T-helper 1 cell treated with Interleukin-12 subunit alpha and Interleukin-12 subunit beta and Interleukin-4 antibody, amounts not matched to agents 30 ng/mL and 1 ng/mL, for 36 hours (primary cell): Measurements from ENCODE around the gene KCNK15. TPM values are rescaled to one million over a fixed set of nuclear protein-coding genes. Genes with fewer than 3 reads are reported as not detected.

Experiments
- intact Hi-C: fragments of 100-400 bp; cut with micrococcal nuclease; formaldehyde crosslinking; loops from one replicate; pipeline ENCODE4 v1.15.1; 2024
- total RNA-seq: library from RNA; stranded (reverse); gene quantifications from 2 replicates; pipeline ENCODE4 v1.2.3, GENCODE V29; 2022

The KCNK15 gene
- total RNA-seq, 1 donor from 2014 or later, result 0.25 TPM

- intact Hi-C loops, result loop anchor here (5.0 to 10.0 kb wide), 6 partner anchors 152 to 1278 kb away; partner anchors contain the start of genes DNTTIP1, FITM2, IFT52 and SRSF6
These were observed 10.7 kb upstream of the KCNK15 start for GRCh38 chr20:44734938-44735337.

DNA sequence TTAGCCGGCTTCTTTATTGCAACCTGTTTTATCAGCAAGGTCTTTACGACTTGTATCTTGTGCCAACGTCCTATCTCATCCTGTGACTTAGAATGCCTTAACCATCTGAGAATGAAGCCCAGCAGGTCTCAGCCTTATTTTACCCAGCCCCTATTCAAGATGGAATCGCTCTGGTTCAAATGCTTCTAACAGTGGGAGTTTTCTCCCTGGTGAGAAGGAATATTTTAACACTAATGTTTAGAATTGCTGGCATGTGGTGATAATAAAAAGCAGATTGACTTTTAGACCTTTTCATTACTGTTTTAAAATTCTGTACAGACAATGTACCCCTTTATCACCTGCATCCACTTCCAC, 9.9 kb upstream of the KCNK15 start:
- intact Hi-C loops, result loop anchor here (1.0 to 10.0 kb wide), 9 partner anchors 152 to 1278 kb away; partner anchors contain the start of genes DNTTIP1, FITM2, IFT52 and MYBL2

DNA sequence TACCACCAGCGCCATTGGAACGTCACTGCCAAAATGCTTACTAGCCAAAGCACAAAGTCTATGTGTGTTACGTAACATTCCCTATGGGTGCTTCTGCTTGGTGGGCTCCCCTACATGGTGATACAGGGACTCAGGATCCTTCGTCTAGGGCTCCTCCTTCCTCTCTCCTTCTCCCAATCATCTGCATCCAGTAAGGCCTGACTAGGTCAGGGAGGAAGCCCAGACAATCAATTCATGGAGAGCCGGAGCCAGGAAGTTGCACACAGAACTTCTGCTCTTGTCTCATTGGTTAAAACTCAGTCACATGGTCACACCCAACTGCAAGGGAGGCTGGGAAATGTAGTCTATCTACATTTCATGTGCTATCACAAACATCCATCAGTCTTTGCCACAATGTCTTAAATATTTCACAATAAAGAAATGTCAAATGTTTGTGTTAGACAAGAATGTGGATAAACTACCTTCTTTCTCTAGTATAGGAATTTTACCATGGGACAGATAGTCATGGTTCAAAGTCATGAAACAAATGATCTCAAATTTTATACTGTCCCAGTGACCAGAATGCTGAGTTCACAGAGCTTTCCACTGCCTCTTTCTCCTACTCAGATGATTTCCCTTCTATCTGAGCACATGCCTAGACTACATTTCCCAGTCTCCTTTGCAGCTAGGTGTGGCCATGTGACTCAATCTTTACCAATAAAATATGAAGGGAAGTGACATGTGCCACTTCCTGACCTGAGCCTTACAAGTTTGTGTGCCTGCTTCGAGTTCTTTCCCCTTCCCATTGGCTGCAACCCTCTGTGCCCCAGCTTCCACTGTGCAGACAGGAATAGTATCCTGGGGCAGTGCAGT, 9.3 kb upstream of the KCNK15 start:
- intact Hi-C loops, result loop anchor here (1.0 to 10.0 kb wide), 9 partner anchors 151 to 1279 kb away; partner anchors contain the start of genes DNTTIP1, FITM2, IFT52 and MYBL2

GRCh38 chr20:44737116-44737515, 8.5 kb upstream of the KCNK15 start:
- intact Hi-C loops, result loop anchor here (2.0 to 10.0 kb wide), 7 partner anchors 150 to 1280 kb away; partner anchors contain the start of genes DNTTIP1, FITM2, IFT52 and MYBL2

DNA sequence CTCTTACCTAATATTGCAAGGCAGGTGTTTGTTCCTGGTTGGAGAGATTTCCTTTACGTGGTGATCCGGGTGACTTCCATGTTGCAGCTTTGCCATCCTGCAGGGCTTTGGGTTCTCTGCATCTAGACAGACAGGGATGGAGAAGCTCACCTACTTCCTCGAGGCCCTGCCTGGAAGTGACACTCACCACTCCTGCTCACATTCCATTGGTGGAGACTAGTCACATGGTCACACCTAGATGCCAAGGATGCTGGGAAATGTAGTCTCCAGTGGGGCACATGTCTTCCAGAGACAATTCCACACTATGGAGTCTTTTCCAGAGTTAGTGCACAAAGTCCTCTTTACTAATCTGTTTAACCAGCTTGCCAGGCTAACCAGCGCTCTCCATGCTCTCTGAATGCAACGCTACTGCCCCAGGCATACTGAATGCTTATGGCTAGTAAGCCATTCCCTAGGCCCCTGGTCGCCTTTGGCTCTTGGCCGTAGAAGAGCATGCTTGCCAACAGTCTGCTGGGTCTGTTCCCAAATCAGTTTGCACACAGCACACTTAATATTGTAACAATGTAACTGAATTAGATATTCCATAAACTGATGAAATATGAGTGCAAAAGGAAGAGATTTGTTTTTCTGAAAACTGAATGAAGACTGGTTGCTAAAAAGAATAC, 6.7 kb upstream of the KCNK15 start:
- intact Hi-C loops, result loop anchor here (2.0 to 10.0 kb wide), 7 partner anchors 148 to 1282 kb away; partner anchors contain the start of genes DNTTIP1, FITM2, IFT52 and SRSF6

DNA sequence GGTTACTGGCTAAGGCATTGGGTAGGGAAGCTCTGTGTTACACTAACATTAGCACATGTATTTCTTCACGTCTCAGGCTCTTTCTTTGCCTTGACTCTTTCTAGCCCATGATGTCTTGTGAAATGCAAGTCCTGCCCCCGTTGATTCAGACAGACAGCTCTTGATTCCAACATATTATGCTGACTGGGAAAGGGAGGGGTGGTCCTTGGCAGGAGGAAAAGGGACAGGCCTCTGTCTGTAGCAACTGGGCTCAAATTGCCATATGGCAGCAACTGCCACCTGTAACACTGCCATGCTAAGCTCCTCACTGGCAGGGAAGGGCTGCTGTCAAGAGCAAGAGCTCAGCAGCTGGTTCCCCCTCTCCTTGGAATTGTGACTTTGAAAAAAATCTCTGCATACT, 5.7 kb upstream of the KCNK15 start:
- intact Hi-C loops, result loop anchor here (2.0 to 10.0 kb wide), 7 partner anchors 147 to 1283 kb away; partner anchors contain the start of genes DNTTIP1, FITM2, IFT52 and SRSF6

DNA sequence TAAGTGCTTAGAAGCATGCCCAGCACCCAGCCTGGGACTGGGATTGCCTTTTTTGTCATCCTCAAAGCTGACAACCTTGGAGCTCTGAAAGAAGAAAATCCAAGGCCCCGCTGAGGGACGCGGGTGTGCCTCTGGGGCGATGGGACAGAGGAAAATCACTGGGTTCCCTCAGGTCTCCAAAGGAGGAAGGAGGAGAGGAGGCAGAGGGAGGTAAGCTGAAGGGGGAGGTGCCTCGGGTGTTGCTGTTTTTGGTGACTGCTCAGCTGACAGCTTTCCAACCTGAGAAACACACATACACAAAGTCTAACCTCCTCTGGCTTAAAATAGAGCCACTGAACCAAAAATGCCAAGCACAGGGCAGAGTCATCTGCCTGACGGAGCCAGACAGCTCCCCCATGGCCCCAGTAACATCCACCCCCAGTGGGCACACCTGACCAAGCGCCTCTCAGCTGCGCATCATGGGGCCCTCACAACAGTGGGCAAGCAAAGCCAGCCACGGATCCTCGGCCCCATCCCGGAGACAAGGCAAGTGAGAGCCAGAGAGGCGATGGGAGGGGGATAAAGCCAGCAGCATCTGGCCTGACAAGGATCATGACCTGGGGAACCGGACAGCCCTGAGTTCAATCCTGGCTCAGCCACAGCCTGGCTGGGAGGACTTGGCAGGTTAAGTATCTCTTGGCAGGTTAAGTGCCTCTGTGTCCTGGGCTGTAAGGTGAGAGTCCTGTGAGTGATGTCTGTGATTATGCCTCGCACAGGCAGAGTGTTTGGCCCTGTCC, 3.2 kb upstream of the KCNK15 start:
- intact Hi-C loops, result no loop called here

GRCh38 chr20:44743080-44743701, 2.5 kb upstream of the KCNK15 start:
- intact Hi-C loops, result no loop called here

GRCh38 chr20:44743916-44744655, 1.6 kb upstream of the KCNK15 start:
- intact Hi-C loops, result no loop called here

- intact Hi-C loops, result no loop called here
These were observed 505 bp upstream of the KCNK15 start for GRCh38 chr20:44745122-44745597.

- intact Hi-C loops, result loop anchor here (1.0 kb wide), 1 partner anchor 121 kb away; no protein-coding TSS in a partner anchor
These were observed 901 bp downstream of the KCNK15 start for GRCh38 chr20:44746367-44747165.

DNA sequence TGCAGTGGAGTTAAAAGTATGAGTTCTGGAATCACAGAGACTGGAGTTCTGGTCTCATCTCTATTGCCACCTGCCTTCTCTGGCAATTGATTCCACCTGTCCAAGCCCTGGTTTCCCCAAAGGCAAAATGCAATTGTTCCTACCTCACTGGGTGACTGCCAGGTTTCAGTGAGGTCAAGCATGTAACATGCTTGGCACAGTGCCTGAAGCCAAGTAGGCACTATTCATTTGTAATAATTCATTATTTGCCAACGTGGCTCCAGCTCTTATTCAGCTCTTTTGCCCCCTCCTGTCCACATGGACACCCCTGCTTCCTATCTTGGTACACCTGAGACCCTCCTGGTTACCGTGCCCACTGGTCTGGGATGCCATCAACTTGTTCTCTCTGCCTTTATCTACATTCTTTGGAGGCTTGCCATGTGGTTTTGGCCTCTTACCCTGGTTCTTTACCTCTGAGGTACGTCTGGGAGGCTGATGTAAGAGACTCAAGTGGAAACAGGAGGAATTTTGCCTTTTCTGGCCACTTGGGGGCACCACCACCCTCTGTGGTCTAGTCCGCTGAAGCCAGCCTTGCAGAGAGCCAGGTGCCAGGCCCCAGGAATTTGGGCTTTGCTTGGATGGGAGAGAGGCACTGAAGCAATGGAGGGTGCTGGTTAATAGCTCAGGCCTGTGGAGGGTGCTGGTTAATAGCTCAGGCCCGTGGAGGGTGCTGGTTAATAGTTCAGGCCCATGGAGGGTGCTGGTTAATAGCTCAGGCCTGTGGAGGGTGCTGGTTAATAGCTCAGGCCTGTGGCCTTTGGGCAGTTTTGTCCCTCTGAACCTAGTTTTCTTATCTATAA, 1.7 kb downstream of the KCNK15 start:
- intact Hi-C loops, result loop anchor here (1.0 kb wide), 1 partner anchor 120 kb away; no protein-coding TSS in a partner anchor

- intact Hi-C loops, result no loop called here
These were observed 2.3 kb downstream of the KCNK15 start for GRCh38 chr20:44748005-44748370.

- intact Hi-C loops, result no loop called here
These were observed 4.6 kb downstream of the KCNK15 start for GRCh38 chr20:44750081-44750805.

DNA sequence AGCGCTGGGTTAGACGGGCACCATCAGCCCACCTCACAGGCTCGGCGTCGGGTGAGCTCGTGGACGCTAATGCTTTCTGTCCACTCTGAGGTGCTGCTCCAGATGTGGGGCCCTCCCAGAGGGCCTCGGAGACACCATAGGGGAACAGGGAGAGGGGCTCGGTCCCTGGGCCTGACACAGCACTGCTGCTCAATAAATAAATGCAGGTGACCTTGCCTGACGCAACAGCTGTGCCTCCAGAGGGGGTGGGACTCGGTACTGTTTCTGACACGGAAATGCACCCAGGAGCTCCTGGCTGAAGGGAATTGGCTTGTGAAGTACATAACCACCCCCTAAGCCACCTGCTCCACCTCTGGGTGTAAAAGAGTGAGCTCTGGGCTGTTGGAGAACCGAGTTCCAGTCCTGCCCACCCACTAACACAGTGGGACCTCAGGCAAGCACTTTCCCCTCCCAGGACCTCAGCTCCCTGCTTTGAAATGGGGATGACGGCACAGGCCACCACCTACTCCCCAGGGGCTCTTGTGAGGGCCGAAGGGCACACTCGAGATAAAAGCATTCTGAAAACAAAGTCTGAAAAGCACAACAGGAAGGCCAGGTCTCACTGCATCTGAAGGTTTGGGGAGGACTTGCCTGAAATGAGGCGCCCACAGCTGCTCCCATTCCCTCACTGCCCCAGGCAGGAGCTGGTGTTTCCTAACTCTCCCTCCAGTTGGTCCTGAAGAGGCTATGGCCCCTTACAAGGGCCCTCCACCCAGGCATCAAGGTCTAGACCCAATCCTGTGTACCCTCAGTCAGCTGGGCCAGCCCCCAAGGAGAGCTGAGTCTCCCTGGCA, 6.7 kb downstream of the KCNK15 start:
- intact Hi-C loops, result no loop called here

DNA sequence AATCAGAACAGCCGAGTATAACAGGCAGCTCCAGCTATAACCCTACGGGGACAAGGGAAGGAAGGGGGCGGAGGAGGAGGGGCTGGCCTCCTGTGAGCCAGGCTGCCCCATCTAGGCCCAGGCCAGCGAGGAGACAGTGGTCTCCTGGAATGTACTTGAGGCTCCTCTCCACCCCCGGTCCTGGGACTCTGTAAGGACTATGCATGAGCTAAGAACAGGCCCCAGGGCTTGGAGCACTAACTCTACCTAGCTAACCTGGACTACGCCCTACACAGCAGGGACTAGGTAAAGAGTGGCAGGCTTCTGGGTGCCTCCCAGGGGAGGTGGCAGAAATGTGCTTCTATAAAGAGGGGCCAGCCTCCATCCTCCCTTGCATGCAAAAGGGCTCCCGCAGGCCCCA, 8.9 kb downstream of the KCNK15 start:
- intact Hi-C loops, result no loop called here
